GM21367 (cell line): ENCODE measurements around the gene TUBB1.
A peak's percentile ranks its signal among the peaks of the same experiment; 100 is the strongest.
"Not testable (repeated sequence)": the region's sequence is repeated elsewhere in the genome, so short reads cannot be mapped to it uniquely, and the experiment has no call there.

Source experiments
- ATAC-seq: cut with Tn5 transposase; IDR thresholded peaks from one replicate; pipeline ENCODE4 v1.9.1; 2021; ENCODE audit not compliant: unreplicated experiment

Gene TUBB1

GRCh38 chr20:59018817-59019216 lies 412 bp upstream of the TUBB1 start:
- ATAC-seq, result no peak

GRCh38 chr20:59020938-59021551 lies 1.8 kb downstream of the TUBB1 start:
- ATAC-seq, result no peak

- ATAC-seq, result no peak
Measured at GRCh38 chr20:59022754-59023153, 3.5 kb downstream of the TUBB1 start.

- no peak for ATAC-seq
Measured at GRCh38 chr20:59023616-59024015, 4.4 kb downstream of the TUBB1 start.

GRCh38 chr20:59024111-59024530 lies 4.9 kb downstream of the TUBB1 start:
- no peak for ATAC-seq

GRCh38 chr20:59025086-59025485 lies 5.9 kb downstream of the TUBB1 start:
- no peak for ATAC-seq

- ATAC-seq, result no peak
Measured at GRCh38 chr20:59025511-59025910, 6.3 kb downstream of the TUBB1 start.

- no peak for ATAC-seq
Measured at GRCh38 chr20:59026904-59027740, 7.9 kb downstream of the TUBB1 start.

- ATAC-seq, result no peak
Measured at GRCh38 chr20:59027741-59028320, 8.6 kb downstream of the TUBB1 start.

- no peak for ATAC-seq
Measured at GRCh38 chr20:59028812-59029211, 9.6 kb downstream of the TUBB1 start.

- ATAC-seq, result no peak
Measured at GRCh38 chr20:59030911-59031563, 11.8 kb downstream of the TUBB1 start.

GRCh38 chr20:59031564-59032022 lies 12.4 kb downstream of the TUBB1 start:
- no peak for ATAC-seq

- ATAC-seq, result peak; percentile 89
Measured at GRCh38 chr20:59032023-59032712, 12.9 kb downstream of the TUBB1 start, which contains the start of gene ATP5F1E. Gene ATP5F1E (minus strand): TSS chr20:59032335. CDS start chr20:59032251, 84 bp downstream.

GRCh38 chr20:59032713-59033059 lies 13.5 kb downstream of the TUBB1 start:
- ATAC-seq, result no peak

GRCh38 chr20:59033093-59033492 lies 13.9 kb downstream of the TUBB1 start:
- no peak for ATAC-seq

GRCh38 chr20:59033616-59034165 lies 14.5 kb downstream of the TUBB1 start:
- no peak for ATAC-seq

GRCh38 chr20:59035381-59035780 lies 16.2 kb downstream of the TUBB1 start:
- no peak for ATAC-seq

- no peak for ATAC-seq
Measured at GRCh38 chr20:59037386-59037785, 18.2 kb downstream of the TUBB1 start.

- no peak for ATAC-seq
Measured at GRCh38 chr20:59039233-59039632, 20.0 kb downstream of the TUBB1 start.

- no peak for ATAC-seq
Measured at GRCh38 chr20:59040667-59041066, 21.4 kb downstream of the TUBB1 start.

- ATAC-seq, result not testable (repeated sequence)
Measured at GRCh38 chr20:59041487-59041886, 22.3 kb downstream of the TUBB1 start.
